ENCODE results near the gene SDHA.
A peak's percentile ranks its signal among the peaks of the same experiment; 100 is the strongest.
"Not testable (repeated sequence)": the region's sequence is repeated elsewhere in the genome, so short reads cannot be mapped to it uniquely, and the experiment has no call there.

Gene SDHA

GRCh38 chr5:219991-220390, 1.9 kb downstream of the SDHA start:
- peak overlapping the region; percentile 82 for H3K4me3 ChIP-seq (ENCODE audit: control insufficient read depth, low read depth, low read length)
- DNase-seq (ENCODE audit: low read depth): no peak
- no peak for TF ChIP-seq CTCF (IDR thresholded peaks at IDR 0.05; ENCODE audit: control insufficient read depth, insufficient read depth, low read depth, low read length, missing control alignments)

- not testable (repeated sequence) for H3K4me3 ChIP-seq (ENCODE audit: control insufficient read depth, low read depth, low read length); DNase-seq (ENCODE audit: low read depth)
These were observed 5.0 kb downstream of the SDHA start for GRCh38 chr5:222951-223715.

GRCh38 chr5:223791-224190, 5.7 kb downstream of the SDHA start:
- no peak overlapping the region for H3K4me3 ChIP-seq (ENCODE audit: control insufficient read depth, low read depth, low read length)
- TF ChIP-seq CTCF (IDR thresholded peaks at IDR 0.05; ENCODE audit: control insufficient read depth, insufficient read depth, low read depth, low read length, missing control alignments): no peak

GRCh38 chr5:225334-225733, 7.2 kb downstream of the SDHA start:
- DNase-seq (ENCODE audit: low read depth): no peak
- no peak overlapping the region for H3K4me3 ChIP-seq (ENCODE audit: control insufficient read depth, low read depth, low read length)
- no peak for TF ChIP-seq CTCF (IDR thresholded peaks at IDR 0.05; ENCODE audit: control insufficient read depth, insufficient read depth, low read depth, low read length, missing control alignments)

More at GRCh38 chr5:223791-224190, 5.7 kb downstream of the SDHA start:
- DNase-seq (ENCODE audit: low read depth): no peak

- H3K4me3 ChIP-seq (ENCODE audit: control insufficient read depth, low read depth, low read length); DNase-seq (ENCODE audit: low read depth): not testable (repeated sequence)
These were observed 9.3 kb downstream of the SDHA start for GRCh38 chr5:227375-227774.

- DNase-seq (ENCODE audit: low read depth): no peak
- no peak for TF ChIP-seq CTCF (IDR thresholded peaks at IDR 0.05; ENCODE audit: control insufficient read depth, insufficient read depth, low read depth, low read length, missing control alignments)
- no peak overlapping the region for H3K4me3 ChIP-seq (ENCODE audit: control insufficient read depth, low read depth, low read length)
These were observed 10.8 kb downstream of the SDHA start for GRCh38 chr5:228886-229285.

GRCh38 chr5:230711-231110, 12.6 kb downstream of the SDHA start:
- TF ChIP-seq CTCF (IDR thresholded peaks at IDR 0.05; ENCODE audit: control insufficient read depth, insufficient read depth, low read depth, low read length, missing control alignments): no peak
- no peak for DNase-seq (ENCODE audit: low read depth)
- H3K4me3 ChIP-seq (ENCODE audit: control insufficient read depth, low read depth, low read length): no peak overlapping the region

- H3K4me3 ChIP-seq (ENCODE audit: control insufficient read depth, low read depth, low read length): no peak overlapping the region
- DNase-seq (ENCODE audit: low read depth): no peak
- no peak for TF ChIP-seq CTCF (IDR thresholded peaks at IDR 0.05; ENCODE audit: control insufficient read depth, insufficient read depth, low read depth, low read length, missing control alignments)
These were observed 13.5 kb downstream of the SDHA start for GRCh38 chr5:231661-232060.

GRCh38 chr5:233426-233825, 15.3 kb downstream of the SDHA start:
- DNase-seq (ENCODE audit: low read depth); H3K4me3 ChIP-seq (ENCODE audit: control insufficient read depth, low read depth, low read length): not testable (repeated sequence)

All from AG09309 (cell line).